ENCODE measurements around the gene MMP15. TPM values are rescaled to one million over a fixed set of nuclear protein-coding genes. Genes with fewer than 3 reads are reported as not detected.

Gene MMP15
- total RNA-seq, 4 donors from 2014 or later: 11.4 to 32.9 (median 28.4) TPM

DNA sequence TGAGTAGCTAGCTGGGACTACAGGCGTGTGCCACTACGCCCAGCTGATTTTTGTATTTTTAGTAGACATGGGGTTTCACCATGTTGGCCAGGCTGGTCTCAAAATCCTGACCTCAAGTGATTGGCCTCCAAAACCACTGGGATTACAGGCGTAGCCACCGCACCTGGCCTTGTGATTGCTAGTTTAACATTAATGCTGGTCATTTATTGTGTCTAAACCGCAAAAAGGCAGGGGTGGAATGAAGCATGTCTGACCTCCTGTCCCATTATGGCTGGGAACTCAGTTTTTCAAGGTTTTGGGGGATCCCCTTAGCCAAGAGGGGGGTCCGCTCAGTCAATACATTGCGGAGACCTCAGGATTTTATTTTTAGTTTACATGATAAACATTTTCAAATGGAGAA lies 43.9 kb upstream of the MMP15 start:
- 83 to 90% methylated on average over 7 of the region's 7 CpGs for WGBS, 2 donors
- no peaks in the 10 kb centered on the region for H3K36me3 ChIP-seq
- H3K4me3 ChIP-seq: no peak overlapping the region
- no peak overlapping the region for H3K27ac ChIP-seq
- peaks cover 0 to 24% (median 9%) of the 10 kb centered on the region in 4 donors for H3K4me1 ChIP-seq
- DNase-seq (ENCODE audit: low spot score in 2 of 2): no peak
- no peaks in the 10 kb centered on the region for H3K9me3 ChIP-seq
- H3K27me3 ChIP-seq: peaks cover 0 to 13% of the 10 kb centered on the region in 2 donors
- TF ChIP-seq, protein P1, sequence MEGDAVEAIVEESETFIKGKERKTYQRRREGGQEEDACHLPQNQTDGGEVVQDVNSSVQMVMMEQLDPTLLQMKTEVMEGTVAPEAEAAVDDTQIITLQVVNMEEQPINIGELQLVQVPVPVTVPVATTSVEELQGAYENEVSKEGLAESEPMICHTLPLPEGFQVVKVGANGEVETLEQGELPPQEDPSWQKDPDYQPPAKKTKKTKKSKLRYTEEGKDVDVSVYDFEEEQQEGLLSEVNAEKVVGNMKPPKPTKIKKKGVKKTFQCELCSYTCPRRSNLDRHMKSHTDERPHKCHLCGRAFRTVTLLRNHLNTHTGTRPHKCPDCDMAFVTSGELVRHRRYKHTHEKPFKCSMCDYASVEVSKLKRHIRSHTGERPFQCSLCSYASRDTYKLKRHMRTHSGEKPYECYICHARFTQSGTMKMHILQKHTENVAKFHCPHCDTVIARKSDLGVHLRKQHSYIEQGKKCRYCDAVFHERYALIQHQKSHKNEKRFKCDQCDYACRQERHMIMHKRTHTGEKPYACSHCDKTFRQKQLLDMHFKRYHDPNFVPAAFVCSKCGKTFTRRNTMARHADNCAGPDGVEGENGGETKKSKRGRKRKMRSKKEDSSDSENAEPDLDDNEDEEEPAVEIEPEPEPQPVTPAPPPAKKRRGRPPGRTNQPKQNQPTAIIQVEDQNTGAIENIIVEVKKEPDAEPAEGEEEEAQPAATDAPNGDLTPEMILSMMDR (IDR thresholded peaks at IDR 0.05): no peak
- TF ChIP-seq POLR2A (IDR thresholded peaks at IDR 0.05) (no peak), EP300 (IDR thresholded peaks at IDR 0.05) (no peak)

DNA sequence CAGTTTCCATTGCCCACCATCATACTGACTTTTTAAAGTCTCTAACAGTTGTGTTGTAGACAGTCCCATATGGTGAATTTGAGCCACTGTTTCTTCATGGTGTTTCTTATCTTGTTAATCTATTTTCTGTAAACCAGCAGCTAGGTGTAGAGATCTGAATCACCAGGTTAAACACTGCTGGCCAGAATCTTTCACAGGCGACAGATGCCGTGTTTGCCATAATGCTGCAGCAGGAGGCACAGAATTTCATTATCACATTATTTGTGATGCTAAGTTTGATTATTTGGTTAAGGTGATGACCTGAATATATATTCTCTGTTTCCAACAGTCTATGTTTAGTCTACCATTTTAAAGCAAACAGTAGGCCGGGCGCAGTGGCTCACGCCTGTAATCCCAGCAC lies 43.2 kb upstream of the MMP15 start:
- Histone ChIP-seq H3K4me3 (no peak overlapping the region), H3K27me3 (peaks cover 0 to 13% of the 10 kb centered on the region in 2 donors), H3K27ac (no peak overlapping the region), H3K4me1 (peaks cover 0 to 21% (median 9%) of the 10 kb centered on the region in 4 donors), H3K9me3 (no peaks in the 10 kb centered on the region), H3K36me3 (no peaks in the 10 kb centered on the region)
- DNase-seq (ENCODE audit: low spot score in 2 of 2): no peak
- TF ChIP-seq, protein P1 (IDR thresholded peaks at IDR 0.05): no peak
- TF ChIP-seq POLR2A (IDR thresholded peaks at IDR 0.05): no peak
- no peak for TF ChIP-seq EP300 (IDR thresholded peaks at IDR 0.05)
- 87 to 89% methylated on average over 5 of the region's 5 CpGs for WGBS, 2 donors

DNA sequence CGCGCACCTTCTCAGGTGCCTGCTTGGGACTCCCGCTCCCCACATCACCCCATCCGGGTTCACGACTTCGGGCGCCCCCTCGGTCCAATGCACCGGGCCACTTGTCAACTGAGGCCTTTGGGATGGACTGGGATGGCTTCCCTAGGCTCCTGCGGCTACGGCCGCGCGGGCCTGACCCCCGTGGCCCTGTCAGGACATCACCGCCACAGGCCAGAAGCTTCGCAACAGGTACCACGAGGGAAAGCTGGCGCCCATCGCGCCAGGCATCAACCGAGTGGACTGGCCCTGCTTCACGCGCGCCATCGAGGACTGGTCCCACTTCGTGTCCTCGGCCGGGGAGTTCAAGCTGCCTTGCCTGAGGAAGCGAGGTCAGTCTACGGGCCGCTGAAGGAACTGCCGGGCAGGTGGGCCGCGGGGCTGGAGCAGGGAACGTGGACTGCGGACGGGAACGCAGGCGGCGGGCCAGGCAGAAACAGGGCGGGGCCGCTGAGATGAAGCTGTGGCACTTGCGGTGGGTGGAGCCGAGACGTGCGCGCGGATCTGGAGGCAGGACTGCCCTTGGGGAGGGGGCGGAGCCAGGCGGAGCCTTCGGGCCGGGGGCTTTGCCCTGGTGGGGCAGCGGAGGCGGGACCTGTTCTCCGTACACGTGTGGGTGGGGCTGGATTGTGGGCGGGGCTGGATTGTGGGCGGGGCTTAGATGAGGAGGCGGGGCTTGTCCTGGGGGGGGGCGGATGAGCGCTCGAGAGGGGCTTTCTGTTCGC lies 40.9 kb upstream of the MMP15 start:
- H3K4me3 ChIP-seq: peak overlapping the region; percentile 35 to 74 (median 56)
- peaks cover 0 to 13% of the 10 kb centered on the region in 2 donors for H3K27me3 ChIP-seq
- H3K27ac ChIP-seq: peak overlapping the region; percentile 63 to 91 (median 82)
- TF ChIP-seq EP300 (IDR thresholded peaks at IDR 0.05) (peak in 1 of 2 donors; percentile 71), POLR2A (IDR thresholded peaks at IDR 0.05) (peak in 1 of 2 donors; percentile 33)
- TF ChIP-seq, protein P1 (IDR thresholded peaks at IDR 0.05): peak in 2 of 5 experiments; percentile 11 to 19
- no peaks in the 10 kb centered on the region for H3K9me3 ChIP-seq
- H3K36me3 ChIP-seq: no peaks in the 10 kb centered on the region
- DNase-seq (ENCODE audit: low spot score in 2 of 2): peak; percentile 52 to 57
- WGBS, 2 donors: 10 to 15% methylated on average over 42 to 51 of the region's 64 CpGs
- H3K4me1 ChIP-seq: peaks cover 0 to 21% (median 9%) of the 10 kb centered on the region in 4 donors

DNA sequence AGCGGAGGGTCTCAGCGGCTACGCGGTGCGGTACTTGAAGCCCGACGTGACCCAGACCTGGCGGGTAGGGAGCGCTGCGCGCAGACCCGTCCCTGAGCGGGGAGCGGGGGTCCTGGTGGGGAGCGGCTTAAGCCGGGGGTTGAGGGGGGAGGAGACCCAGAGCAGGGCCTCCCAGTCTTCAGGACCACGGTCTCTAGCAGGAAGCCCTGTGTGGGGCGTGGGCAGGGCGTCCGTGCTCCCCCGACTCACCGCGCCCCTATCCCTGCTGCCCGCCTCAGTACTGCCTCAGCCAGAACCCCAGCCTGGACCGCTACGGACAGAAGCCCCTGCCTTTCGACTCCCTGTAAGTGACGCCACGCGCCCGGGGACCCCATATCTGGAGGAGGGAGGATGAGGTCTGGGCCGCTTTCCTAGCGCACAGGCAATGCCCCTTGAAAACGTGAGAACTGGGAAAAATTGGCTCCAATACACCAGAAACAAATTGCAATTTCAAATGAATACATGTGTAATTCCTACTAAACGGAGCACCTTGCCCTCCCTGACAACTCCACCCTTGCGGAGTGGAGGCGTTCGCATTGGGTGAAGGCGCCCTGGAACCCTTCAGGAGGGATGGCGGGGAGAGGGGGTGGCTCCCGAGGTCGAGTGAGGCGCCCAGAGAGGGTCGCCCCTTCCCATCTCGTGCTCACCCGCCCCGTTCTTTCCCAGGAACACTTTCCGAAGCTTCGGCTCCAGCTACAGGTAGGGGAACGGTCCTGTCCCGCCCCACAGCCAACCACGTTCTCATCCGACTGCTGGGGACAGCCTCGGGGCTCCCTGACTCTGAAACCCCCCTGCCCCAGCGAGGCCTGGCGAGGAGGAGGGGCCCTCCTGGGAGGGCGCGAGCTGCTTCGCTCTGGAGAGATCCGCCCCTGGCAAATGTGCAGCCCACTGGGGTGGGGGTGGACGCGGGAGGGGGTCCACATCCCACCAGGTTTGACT lies 40.1 kb upstream of the MMP15 start:
- H3K27me3 ChIP-seq: peaks cover 0 to 13% of the 10 kb centered on the region in 2 donors
- no peaks in the 10 kb centered on the region for H3K36me3 ChIP-seq
- H3K4me3 ChIP-seq: peak overlapping the region; percentile 35 to 74 (median 56)
- no peak for TF ChIP-seq EP300 (IDR thresholded peaks at IDR 0.05)
- H3K9me3 ChIP-seq: no peaks in the 10 kb centered on the region
- 14 to 21% methylated on average over 41 to 60 of the region's 62 CpGs for WGBS, 2 donors
- H3K27ac ChIP-seq: peak overlapping the region; percentile 63 to 91 (median 82)
- H3K4me1 ChIP-seq: peaks cover 0 to 21% (median 9%) of the 10 kb centered on the region in 4 donors
- DNase-seq (ENCODE audit: low spot score in 2 of 2): no peak

DNA sequence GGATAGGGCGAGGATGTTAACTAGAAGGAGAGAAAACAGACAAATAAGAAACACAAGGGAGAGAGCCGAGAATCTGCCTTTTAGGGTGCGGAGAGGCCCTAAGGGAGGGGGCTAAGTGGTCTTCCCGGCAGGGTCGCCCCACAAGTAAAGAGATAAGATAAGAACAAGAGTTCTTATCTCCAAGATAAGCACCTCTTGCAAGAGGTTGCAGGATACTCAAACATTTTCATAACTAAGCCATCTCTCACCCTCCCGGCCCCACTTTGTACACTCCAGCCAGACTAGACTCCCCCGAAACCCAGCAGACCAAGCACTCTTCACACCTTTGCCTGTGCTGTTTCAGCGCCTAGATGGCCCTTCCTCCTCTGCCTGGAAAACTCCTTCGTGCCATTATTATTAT lies 39.4 kb upstream of the MMP15 start:
- DNase-seq (ENCODE audit: low spot score in 2 of 2): no peak
- peaks cover 0 to 13% of the 10 kb centered on the region in 2 donors for H3K27me3 ChIP-seq
- no peaks in the 10 kb centered on the region for H3K9me3 ChIP-seq
- peaks cover 0 to 21% (median 9%) of the 10 kb centered on the region in 4 donors for H3K4me1 ChIP-seq
- WGBS, 2 donors: 68 to 71% methylated on average over 9 of the region's 9 CpGs
- H3K27ac ChIP-seq: peak overlapping the region in 2 of 4 donors; percentile 83 to 91
- TF ChIP-seq, protein P1 (IDR thresholded peaks at IDR 0.05): no peak
- TF ChIP-seq EP300 (IDR thresholded peaks at IDR 0.05) (no peak), POLR2A (IDR thresholded peaks at IDR 0.05) (no peak)
- no peak overlapping the region for H3K4me3 ChIP-seq
- H3K36me3 ChIP-seq: no peaks in the 10 kb centered on the region
